T-helper 1 cell (primary cell): Measurements from ENCODE around the gene STAT6.

Source experiments
- DNase-seq, 5 donors: peaks; one replicate each; pipeline ENCODE4 v3.0.0-alpha.2; 2012 to 2020

STAT6 gene

DNA sequence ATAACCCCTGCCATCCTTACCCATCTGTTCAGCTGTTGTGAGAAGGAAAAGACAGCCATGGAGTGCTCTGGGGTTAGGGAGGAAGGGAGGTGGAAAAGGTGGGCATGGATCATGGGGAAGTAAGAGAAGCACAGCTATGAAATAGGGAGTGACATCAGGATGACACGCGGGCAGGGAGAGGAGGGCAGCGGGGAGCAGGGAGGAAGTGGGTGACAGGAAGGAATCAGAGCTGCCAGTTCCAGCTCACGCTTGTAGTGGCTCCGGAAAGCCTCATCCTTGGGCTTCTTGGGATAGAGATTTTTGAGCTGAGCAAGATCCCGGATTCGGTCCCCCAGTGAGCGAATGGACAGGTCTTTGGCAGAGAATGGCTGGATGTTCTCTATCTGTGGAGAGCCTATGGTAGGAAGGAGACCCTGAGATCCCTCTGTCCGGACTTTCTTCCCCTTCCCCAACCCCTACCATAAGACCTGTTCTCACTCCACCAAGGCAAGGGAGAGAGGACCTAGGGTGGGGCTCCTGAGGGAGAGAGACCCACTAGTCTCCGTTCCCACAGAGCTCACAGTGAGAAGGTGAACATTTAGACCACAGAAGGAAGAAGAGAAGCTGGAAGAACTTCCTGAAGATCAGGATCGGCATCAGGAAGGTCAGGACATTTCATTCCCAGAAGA, 12.0 kb downstream of the STAT6 start:
- no peak for DNase-seq

DNA sequence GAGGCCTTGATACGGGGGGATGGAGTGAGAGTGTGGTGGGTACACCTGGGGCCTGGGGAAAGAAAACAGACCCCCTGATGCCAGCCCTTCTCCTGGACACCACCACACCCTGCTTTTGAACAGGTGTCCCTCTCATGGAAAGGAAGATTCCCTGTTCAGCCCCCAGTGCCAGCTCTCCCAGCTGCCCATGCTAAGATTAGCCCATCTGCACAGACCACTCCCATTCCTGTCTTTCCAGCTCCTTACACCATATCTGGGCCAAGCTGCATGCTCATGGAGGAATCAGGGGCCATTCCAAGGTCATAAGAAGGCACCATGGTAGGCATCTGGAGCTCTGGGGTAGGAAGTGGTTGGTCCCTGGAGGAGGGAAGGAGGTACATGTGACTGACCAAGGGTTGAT, 12.6 kb downstream of the STAT6 start:
- DNase-seq, result no peak

DNA sequence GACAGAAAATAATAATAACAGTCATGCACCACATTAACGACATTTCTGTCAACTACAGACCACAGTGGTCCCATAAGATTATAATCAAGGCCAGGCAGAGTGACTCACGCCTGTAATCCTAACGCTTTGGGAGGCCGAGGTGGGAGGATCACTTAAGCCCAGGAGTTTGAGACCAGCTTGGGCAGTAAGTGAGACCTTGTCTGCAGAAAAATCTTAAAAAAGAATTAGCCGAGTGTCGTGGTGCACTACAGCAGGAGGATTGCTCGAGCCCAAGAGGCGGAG, 13.7 kb downstream of the STAT6 start:
- DNase-seq, result no peak

DNA sequence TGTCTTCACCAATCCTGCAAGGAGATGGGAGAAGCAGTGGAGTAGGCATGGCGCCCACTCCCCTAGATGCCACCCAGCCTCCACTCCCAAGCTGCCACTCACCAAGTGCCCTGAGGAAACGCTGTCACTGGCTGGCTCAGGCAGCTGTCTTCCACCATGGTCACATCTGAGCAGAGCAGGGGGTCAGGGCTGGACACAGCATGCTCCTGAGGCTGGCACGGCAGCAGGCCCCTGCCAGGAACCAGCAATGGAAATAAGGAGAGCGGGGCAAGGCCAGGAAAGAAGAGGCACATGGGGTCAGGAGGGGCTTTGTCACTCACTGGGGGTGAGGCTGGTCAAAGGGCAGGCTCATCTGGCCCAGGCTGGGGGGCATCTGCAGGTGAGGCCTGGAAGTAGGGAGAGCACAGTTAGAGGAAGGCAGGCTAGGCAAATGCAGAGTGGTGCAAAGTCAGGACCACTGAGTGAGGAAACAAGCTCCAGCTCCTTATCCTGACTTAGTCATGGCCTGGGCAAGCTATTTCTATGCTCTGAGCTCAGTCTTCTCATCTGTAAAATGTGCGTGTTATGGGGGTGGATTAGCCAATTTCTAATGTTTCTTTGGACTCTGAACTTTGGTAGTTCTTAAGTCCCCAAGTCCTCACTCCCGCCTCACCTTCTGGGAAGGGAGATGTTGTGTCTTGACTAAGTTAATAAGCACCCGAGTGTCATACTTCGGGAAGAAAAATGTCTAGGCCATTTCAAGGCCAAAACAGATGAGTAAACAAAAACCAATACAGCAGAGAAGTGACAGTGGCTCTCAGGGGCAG, 14.2 kb downstream of the STAT6 start:
- no peak for DNase-seq

DNA sequence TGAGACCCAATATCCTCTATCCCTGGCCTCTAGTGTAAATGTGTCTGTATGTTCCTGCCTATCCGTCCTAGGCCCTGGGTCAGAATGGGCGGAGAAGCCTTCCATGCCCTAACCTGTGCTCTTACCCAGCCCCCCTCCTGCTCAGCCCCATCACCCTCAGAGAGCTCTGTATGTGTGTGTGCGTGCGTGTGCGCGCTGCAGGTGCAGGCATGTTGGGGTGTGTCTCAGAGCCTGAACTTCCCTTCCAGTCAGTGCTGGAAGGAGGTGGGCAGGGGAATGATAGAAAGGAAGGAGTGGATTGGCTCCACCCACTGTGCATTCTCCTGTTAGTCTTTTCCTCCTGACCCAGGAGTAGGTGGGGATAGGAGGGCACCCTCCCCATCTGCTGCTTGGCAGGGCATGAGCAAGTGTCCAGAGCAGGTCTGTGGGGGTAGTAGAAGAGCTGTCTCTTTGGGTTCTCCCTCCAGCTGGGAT, 15.0 kb downstream of the STAT6 start:
- DNase-seq, result no peak

DNA sequence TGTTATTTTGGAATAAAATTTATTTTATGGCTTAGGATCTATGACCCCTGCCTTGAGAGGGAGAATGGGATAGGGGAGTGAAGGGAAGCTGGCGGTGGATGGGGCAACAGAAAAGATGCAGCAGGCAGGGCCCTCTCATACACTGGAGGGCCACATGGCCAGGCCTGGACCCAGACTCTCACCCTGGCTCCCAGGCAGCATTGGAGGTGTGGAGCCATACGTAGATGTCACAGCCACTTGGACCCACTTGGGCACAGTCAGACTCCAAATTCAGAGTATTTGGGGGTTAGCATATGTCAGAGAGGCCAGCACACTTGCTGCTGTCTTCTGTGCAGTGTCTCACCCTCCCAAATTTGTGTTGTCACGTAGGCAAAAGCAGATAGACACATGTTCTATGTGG, 15.7 kb downstream of the STAT6 start:
- no peak for DNase-seq

DNA sequence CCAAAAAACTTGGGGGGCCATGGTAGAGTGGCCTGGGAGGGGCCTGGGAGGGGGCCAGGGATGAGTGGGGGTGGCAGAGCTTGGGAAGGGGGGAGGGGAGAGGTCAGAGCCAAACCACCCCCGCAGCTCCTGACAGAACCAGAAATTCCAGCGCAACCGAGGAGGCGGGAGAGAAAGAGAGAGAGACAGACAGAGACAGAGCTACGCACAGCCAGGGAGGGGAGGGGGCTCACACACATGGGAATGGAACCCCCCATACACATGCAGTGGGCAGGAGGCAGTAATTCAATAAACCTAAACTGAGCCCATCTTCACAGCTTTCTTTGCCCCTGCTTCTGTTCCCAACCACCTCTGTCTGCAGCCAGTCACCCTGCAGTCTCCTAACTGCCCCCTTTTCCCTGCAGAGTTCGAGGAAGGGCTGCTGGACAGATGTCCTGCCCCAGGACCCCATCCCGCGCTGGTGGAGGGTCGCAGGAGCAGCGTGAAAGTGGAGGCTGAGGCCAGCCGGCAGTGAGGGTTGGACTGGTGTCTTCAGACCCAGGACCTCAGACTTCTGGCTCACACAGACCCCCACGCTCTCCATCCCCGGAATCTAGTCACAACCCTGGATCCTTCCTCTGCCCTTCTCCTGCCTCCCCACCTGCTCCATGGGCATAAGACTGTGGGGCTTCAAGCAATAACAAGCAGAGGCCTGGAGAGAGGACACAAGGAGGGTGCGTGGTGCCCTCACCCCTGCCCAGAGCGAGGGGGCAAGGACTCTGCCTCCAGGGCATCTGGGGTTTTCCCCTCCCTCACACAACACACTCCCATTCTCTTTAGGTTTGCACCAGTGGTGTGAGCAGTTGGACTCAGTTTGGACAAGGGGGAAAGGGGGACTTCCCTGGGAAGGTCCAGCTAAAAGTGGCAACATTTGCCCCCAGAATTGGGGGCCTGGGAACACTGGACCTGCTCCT, 16.7 kb downstream of the STAT6 start:
- no peak for DNase-seq

DNA sequence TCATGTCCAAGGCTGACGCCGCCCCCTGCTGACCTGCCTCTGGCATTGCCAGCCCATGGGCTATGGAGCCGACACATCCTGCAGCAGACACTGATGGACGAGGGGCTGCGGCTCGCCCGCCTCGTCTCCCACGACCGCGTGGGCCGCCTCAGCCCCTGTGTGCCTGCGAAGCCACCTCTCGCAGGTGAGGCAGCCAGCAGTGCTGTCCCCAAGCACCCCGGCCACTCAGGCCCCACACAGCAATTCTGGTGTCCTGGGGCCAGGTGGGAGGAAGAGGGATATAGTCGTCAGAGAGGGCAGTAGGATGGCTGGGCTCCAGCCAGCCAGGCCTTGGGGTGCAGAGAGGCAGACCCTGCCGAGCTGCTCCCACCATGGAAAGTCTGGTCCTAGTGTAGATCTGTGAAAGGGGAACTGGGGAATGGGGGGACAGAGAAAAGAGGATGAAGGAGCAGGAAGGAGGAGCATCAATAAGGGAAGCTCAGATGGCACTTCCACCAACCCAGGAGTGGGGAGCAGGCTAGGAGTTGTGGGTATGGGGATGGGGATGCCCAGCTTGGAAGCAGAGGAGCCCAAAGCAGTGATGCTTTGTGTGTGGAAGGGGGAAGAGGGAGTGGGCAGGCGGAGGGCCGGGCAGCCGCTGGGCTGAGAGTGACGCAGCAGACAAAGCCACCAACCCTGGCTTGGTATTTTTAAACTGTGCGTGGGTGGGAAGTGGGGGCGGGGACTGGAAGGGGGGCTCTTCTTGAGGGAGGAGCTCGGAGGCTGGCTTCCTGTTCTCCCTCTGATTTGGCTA, 17.6 kb downstream of the STAT6 start:
- DNase-seq, result peak in 3 of 5 donors; percentile 32 to 54 (median 41)

DNA sequence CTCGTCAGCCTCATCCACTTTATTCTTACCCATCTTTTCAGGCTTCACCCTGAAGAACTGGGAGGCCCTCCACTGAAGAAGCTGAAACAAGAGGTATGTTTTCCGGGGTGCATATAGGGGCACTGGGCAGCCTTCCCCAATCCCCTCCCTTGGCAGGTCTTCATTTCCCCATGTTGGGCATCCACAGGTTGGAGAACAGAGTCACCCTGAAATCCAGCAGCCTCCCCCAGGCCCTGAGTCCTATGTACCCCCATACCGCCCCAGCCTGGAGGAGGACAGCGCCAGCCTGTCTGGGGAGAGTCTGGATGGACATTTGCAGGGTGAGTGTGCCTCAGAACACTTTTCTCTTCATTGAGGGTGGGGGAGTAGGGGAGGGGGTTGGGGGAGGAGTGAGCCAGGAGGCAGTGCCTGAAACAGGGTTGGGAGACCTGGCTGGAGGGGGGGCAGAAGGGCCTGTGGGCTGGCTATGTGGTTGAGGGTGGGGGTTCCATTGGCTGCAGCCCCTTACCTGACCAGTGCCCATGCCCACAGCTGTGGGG, 18.2 kb downstream of the STAT6 start:
- DNase-seq, result peak in 1 of 5 donors; percentile 23

DNA sequence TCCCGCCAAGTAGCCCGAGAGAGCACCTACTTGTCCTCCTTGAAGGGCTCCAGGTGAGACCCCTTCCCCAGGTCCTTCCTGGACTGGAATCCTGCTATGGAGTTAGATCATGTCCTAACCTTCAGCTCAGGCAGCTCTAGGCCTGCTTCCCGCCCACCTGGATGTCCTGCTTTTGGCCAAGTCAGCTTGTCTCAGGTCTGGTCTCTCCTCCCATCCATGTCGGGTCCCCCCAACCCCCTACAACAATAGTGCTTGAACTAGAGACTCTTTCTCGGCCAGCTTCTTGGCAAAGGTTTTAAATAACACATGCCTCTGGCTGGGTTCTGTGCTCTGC, 18.7 kb downstream of the STAT6 start:
- no peak for DNase-seq

DNA sequence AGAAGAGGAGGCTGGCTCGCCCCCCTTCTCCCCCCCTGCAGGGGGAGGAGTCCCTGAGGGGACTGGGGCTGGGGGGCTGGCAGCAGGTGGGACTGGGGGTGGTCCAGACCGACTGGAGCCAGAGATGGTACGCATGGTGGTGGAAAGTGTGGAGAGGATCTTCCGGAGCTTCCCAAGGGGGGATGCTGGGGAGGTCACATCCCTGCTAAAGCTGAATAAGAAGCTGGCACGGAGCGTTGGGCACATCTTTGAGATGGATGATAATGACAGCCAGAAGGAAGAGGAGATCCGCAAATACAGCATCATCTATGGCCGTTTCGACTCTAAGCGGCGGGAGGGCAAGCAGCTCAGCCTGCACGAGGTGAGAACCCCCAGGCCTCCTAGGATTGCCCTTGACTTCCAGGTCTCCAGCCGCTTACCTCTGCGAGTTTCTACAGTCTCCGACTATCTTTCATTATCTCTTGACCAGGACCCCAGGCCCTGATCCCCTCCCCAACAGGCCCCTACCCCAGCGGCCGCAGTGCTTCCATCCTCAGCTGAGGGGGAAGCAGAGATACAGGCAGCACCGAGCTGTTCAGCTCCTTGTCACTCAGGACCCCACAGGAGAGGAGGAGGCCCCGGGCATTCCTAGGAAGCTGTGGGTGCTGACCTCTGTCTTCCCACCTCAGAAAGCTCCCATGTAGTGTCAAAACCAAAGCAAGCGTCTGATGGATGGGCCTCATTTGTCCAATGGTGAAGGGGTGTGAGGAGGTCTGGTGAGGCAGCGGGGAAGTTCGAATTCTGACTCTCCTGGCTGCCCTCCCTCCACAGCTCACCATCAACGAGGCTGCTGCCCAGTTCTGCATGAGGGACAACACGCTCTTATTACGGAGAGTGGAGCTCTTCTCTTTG, 19.3 kb downstream of the STAT6 start:
- no peak for DNase-seq

DNA sequence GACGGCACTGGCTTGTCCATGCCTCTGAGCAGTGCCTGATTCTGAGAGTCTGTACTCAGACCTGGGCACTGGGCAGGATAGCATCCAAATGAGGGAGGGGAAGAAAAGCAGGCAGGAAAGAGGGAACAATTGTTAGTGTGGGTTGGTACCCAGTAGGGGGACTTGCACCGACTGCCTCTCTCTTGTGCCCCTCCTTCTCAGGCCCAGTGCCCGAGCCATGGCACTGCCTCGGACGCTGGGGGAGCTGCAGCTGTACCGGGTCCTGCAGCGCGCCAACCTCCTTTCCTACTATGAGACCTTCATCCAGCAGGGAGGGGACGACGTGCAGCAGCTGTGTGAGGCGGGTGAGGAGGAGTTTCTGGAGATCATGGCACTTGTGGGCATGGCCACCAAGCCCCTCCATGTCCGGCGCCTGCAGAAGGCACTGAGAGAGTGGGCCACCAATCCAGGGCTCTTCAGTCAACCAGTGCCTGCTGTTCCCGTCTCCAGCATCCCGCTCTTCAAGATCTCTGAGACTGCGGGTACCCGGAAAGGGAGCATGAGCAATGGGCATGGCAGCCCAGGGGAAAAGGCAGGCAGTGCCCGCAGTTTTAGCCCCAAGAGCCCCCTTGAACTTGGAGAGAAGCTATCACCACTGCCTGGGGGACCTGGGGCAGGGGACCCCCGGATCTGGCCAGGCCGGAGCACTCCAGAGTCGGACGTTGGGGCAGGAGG, 20.1 kb downstream of the STAT6 start:
- no peak for DNase-seq

DNA sequence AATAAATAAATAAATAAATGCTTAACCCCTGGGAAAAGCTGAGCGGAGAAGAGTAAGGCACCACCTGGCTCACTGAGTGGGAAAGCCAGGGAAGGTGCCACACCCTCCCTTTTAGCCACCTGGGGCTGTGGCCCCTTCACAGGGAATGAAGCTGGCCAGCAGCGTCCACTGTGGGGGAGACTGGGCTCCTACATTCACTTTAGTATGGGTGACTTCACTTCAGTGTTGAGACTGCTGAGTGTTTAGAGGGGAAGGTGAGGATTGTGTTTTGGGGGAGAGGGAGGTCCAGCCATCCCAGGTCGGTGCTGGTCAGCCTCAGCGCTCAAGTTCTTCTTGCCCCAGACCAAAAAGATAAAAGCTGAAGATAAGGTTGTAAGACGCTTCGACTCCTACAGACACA, 20.7 kb downstream of the STAT6 start:
- DNase-seq, result no peak

DNA sequence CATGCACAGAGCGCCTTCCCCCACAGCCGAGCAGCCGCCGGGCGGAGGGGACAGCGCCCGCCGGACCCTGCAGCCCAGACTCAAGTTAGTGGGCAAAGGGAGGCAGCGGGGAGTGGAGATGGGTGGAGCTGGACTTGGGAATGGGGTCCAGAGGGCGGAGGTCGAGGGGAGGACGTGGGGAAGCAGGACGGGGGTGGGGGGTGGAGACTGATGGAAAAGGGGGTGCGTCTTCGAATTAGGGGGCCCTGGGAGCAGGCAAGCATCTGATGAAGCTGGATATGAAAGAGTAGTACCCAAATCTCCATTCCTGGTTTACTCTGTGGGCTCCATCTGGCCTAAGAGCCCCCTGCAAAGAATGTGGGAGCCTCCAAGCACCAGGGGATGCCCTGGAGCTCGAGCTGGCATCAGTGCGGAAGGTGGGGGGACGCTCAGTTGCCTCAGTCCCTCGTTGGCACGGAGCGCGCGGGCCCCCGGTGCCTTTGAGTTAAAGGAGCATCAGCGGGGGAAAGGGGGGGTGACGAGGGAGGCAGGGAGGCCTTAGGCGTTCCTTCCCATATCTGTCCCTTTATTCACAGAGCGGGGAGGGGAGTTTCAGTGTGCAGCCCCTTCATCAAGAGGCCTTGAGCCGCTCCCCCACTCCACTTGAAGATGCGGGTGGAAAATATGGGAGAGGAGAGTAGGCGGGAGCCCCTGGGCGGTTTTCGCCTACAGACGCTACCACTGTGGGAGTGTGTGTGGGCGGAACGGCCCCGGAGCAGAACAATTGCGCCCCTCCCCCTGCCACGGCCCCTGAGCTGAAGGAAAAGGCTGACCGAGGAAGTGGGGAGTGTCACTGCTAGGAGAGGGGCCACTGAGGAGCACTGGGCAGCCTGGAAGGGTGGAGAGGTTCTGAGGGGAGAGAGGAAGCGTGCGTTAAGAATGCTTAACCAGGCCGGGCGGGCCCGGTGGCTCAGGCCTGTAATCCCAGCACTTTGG, 21.6 kb downstream of the STAT6 start:
- DNase-seq, result peak in 4 of 5 donors; percentile 29 to 39 (median 35)

DNA sequence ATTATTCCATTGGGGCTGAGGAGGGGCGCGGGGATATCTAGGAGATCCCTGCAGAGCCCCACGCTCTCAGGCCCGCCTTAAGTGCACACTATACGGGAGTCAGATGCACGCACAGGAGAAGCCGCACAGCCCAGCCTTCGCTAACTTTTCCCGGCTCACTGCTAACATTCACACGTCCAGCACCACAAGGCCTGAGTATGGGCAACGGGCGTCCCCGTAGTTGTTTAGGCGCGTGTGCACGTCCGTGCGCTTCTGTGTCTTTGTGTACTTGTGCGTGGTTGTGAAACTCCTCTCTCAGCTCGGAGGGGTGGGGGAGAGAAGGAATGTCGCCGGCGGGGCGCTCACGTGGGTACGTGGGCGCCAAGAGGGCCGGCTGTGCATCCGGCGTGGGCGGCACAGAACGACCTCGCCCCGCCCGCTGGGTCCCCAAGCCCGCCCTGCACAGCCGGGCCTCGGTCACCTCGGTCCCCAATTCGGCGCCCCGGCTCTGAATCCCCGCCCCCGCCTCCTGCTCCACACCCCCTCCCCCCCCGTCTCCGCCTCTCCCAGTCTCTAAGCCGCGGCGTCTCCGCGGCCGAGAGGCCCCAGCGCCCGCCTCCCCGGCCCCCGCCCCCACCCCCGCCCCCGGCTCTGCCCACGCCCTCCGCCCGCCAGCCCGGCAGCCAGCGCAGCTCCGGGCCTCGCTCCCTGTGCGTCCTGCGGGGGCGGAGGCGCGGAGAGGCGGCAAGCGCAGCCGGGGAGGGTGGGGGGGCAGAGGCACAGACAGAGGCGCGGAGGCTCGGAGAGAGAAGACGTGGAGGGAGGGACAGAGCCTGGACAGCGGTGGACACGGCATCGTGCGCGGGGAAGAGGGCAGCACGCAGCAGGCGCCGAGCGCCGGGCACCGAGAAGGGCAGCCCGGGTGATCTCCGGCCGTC, 22.6 kb downstream of the STAT6 start, which contains the start of gene NAB2:
TSS of gene NAB2 (plus strand) at position 761 of the 917 bp plus-strand sequence. CDS start 158 bp downstream, outside the sequence.
- DNase-seq, result peak; percentile 92 to 96 (median 94)

DNA sequence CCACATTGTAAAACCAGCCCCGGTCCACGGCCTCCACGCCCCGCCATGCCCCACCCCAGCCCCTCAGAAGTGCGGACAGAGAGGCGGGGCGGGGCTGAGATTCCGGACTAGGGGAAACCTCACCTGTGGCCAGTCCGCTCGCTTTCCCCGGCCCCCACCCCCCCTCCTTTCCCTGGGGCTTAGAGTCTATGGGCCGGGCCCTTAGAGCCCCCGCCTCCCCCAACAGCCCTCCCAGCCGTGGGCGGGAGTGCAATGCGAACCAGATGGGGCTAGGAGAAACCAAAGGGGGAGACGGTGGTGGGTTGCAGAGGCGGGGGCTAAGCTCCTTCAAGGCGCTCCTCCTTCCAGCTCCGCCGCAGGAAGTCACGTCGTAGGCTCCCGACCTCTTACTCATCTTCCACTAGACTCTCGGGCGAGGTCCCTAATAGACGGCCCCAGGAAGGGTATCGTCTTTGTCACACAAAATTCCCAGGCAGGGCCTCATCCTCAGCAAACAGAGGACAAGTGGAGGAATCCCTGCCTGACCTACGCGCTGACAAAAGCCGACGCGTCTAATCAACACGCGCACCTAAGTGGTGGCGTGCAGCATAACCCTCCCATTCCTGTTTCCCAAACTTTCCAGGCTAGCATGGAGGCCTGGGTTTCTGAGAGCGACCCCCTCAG, 23.3 kb downstream of the STAT6 start:
- peak; percentile 61 to 70 (median 67) for DNase-seq

DNA sequence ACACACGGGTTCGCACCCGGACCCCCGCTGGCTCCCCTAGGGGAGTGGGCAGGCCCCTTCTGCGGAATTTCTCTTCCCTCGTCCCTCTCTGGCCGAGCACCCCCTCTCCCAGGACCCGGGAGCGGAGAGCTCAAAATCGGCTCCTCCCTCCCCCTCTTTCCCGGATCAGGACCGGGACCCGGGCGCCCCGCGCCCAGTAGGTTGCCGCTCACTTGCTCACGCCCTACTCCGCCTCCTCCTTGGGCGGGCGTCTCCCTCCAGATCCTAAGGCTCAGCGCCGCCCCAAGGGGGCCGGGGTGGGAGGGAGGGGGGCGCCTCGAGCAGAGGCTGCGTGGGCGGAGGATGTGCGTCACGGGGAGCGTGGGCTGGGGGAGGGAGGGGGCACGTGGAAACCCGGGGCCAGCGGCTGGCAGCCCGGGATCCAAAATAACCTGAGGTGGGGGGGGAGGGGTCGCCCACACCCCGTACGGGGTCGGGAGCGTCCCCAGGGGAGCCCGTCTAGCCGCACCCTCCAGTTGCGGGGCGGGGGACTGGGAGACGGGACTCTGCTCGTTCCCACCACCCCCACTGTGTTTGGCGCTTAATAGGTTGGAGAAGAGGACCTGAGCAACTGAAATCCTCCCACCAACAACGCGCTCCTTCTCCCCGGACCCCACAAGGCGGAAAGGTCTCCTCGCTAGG, 24.0 kb downstream of the STAT6 start:
- DNase-seq, result peak; percentile 84 to 93 (median 90)
